ENCODE results near the gene EFCAB8.
"Not testable (repeated sequence)": the region's sequence is repeated elsewhere in the genome, so short reads cannot be mapped to it uniquely, and the experiment has no call there.

The EFCAB8 gene

DNA sequence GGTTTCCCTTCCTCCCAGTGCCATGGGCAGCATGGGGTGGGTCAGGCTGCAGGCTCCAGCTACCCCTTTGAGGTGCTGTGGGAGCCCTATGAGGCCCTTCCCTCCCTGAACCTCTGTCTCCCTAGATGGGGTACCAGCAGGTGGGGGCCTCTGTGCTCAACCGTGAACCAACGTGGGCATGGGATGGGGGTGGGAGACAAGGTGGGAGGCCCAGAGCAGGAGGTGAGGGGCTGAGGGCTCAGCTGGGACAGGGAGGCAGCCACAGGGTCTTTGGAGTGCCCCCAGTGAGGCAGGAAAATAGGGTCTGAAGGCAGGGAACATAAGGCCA is 112.2 kb downstream of the EFCAB8 start:
- DNase-seq (ENCODE audit: insufficient read length, low spot score) (no peak), FAIRE-seq (peak; percentile 13)
- TF ChIP-seq POU2F2 (IDR thresholded peaks at IDR 0.05; ENCODE audit: low read depth, low read length): no peak
- TF ChIP-seq POLR2A (IDR thresholded peaks at IDR 0.05; ENCODE audit: low read depth, low read length): no peak
- TF ChIP-seq PAX5 (IDR thresholded peaks at IDR 0.05; ENCODE audit: insufficient read depth, low read length, severe bottlenecking): no peak
- TF ChIP-seq TAF1 (IDR thresholded peaks at IDR 0.05; ENCODE audit: low read depth, low read length): no peak
- no peak for TF ChIP-seq POLR2AphosphoS5 (IDR thresholded peaks at IDR 0.05; ENCODE audit: low read depth, low read length)
- TF ChIP-seq SPI1 (IDR thresholded peaks at IDR 0.05; ENCODE audit: low read depth, low read length): no peak

- peak; percentile 20 for FAIRE-seq
- TF ChIP-seq POLR2A (IDR thresholded peaks at IDR 0.05; ENCODE audit: low read depth, low read length): no peak
- no peak for TF ChIP-seq TAF1 (IDR thresholded peaks at IDR 0.05; ENCODE audit: low read depth, low read length)
- no peak for TF ChIP-seq POU2F2 (IDR thresholded peaks at IDR 0.05; ENCODE audit: low read depth, low read length)
- no peak for TF ChIP-seq SPI1 (IDR thresholded peaks at IDR 0.05; ENCODE audit: low read depth, low read length)
- TF ChIP-seq PAX5 (IDR thresholded peaks at IDR 0.05; ENCODE audit: insufficient read depth, low read length, severe bottlenecking): no peak
- no peak for TF ChIP-seq POLR2AphosphoS5 (IDR thresholded peaks at IDR 0.05; ENCODE audit: low read depth, low read length)
- no peak for DNase-seq (ENCODE audit: insufficient read length, low spot score)
Measured at GRCh38 chr20:32971703-32972161, 113.0 kb downstream of the EFCAB8 start.

DNA sequence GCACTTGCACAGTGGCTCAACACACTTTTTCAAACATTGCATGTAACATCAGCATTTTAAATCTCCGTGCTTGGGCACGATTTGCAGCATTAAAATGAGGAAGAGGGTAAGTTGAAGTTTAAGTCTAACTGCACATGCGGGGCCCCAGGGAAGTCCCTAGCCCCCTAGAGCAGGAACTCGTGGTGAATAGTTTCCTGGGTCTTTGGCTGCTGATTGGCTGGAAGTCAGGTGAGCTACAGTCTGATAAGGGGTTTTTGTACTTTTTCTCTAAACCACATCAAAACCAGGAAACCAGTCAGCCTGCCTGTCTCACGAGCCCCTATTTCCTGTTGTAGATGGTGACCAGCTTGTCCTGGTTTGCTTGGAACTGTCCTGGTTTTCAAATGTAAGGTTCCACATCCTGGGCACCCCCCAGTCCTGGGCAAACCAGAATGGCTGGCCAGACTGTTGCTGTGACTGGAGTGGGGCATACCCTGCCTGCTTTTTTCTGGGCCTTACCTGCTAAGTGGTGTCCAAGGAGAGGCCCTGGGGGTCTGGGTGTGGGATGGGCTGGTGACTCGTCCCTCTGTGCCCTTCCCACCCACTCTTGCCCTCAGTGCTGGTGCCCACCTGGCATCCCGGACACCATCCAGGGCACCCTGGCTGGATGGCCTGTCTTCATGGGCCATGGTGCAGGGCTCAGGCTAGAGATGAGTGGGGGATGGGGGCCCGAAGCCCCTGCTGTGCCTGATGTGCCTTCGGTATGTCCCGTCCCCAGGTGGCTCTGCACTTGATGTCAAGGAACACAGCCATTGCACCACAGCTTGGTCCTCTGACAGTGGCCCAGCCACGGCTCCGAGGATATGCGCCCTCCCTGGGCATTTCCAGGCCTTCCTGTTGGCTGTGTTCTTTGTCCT is 113.7 kb downstream of the EFCAB8 start:
- TF ChIP-seq PAX5 (IDR thresholded peaks at IDR 0.05; ENCODE audit: insufficient read depth, low read length, severe bottlenecking) (no peak), POLR2AphosphoS5 (IDR thresholded peaks at IDR 0.05; ENCODE audit: low read depth, low read length) (peak; percentile 29; the same call in 1 of the 2 replicates), POU2F2 (IDR thresholded peaks at IDR 0.05; ENCODE audit: low read depth, low read length) (no peak), TAF1 (IDR thresholded peaks at IDR 0.05; ENCODE audit: low read depth, low read length) (no peak), POLR2A (IDR thresholded peaks at IDR 0.05; ENCODE audit: low read depth, low read length) (peak; percentile 45; the same call in 1 of the 2 replicates), SPI1 (IDR thresholded peaks at IDR 0.05; ENCODE audit: low read depth, low read length) (peak; percentile 93)
- FAIRE-seq (peak; percentile 79), DNase-seq (ENCODE audit: insufficient read length, low spot score) (peak; percentile 73)

- TF ChIP-seq POLR2AphosphoS5 (IDR thresholded peaks at IDR 0.05; ENCODE audit: low read depth, low read length) (no peak), TAF1 (IDR thresholded peaks at IDR 0.05; ENCODE audit: low read depth, low read length) (no peak), SPI1 (IDR thresholded peaks at IDR 0.05; ENCODE audit: low read depth, low read length) (no peak), PAX5 (IDR thresholded peaks at IDR 0.05; ENCODE audit: insufficient read depth, low read length, severe bottlenecking) (no peak), POU2F2 (IDR thresholded peaks at IDR 0.05; ENCODE audit: low read depth, low read length) (no peak)
- FAIRE-seq (peak; percentile 28), DNase-seq (ENCODE audit: insufficient read length, low spot score) (no peak)
Measured at GRCh38 chr20:32973077-32973717, 114.5 kb downstream of the EFCAB8 start.

DNA sequence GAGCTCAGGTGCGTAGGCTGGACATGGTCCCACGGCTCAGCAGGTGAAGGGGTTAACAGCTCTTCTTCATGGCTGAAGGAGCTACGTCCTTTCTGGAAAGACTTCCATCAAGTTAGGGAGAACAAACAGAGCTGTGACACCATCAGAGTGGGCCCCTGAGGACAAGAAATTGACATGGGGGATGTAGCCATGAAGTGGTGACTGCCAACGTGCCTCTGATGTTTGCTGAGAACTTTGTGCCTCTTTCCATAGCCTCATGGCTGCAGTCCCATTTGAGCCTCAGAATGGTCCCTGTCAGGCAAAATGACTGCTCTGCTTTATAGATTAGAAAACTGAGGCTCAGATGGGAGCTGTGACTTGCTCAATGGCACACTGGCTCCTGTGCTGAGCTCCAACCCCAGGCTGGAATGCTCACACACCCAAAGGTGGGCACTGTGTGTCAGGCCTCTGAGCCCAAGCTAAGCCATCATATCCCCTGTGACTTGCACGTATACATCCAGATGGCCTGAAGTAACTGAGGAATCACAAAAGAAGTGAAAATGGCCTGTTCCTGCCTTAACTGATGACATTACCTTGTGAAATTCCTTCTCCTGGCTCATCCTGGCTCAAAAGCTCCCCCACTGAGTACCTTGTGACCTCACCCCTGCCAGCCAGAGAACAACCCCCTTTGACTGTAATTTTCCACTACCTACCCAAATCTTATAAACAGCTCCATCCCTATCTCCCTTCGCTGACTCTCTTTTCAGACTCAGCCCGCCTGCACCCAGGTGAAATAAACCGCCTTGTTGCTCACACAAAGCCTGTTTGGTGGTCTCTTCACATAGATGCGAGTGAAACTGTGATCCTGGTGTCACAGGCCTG is 115.7 kb downstream of the EFCAB8 start:
- FAIRE-seq; DNase-seq (ENCODE audit: insufficient read length, low spot score): not testable (repeated sequence)

- not testable (repeated sequence) for FAIRE-seq; DNase-seq (ENCODE audit: insufficient read length, low spot score)
Measured at GRCh38 chr20:32975121-32975520, 116.4 kb downstream of the EFCAB8 start.

- DNase-seq (ENCODE audit: insufficient read length, low spot score) (no peak), FAIRE-seq (no peak)
- no peak for TF ChIP-seq POU2F2 (IDR thresholded peaks at IDR 0.05; ENCODE audit: low read depth, low read length)
- no peak for TF ChIP-seq POLR2AphosphoS5 (IDR thresholded peaks at IDR 0.05; ENCODE audit: low read depth, low read length)
- no peak for TF ChIP-seq TAF1 (IDR thresholded peaks at IDR 0.05; ENCODE audit: low read depth, low read length)
- TF ChIP-seq PAX5 (IDR thresholded peaks at IDR 0.05; ENCODE audit: insufficient read depth, low read length, severe bottlenecking): no peak
- TF ChIP-seq POLR2A (IDR thresholded peaks at IDR 0.05; ENCODE audit: low read depth, low read length): no peak
- no peak for TF ChIP-seq SPI1 (IDR thresholded peaks at IDR 0.05; ENCODE audit: low read depth, low read length)
Measured at GRCh38 chr20:32975698-32976674, 117.3 kb downstream of the EFCAB8 start.

DNA sequence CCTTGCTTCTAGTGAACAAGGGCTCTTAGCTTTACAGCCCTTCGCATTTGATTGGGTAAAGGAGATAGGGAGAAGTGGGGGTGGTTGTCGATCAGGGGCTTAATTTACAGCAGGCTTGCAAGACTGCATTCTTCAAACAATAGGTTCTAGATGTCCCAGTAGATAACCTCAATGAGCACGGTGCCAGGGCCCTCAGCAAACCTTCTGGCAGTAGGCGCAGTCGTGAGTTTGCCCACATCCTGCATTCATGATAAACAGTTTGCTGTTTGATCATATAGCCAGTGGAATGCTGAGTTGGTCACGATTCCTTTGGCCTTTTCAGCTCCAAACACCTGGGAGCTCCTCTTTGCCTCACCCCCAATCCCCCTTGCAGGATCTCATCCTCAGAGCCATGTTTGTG is 118.0 kb downstream of the EFCAB8 start:
- DNase-seq (ENCODE audit: insufficient read length, low spot score) (no peak), FAIRE-seq (no peak)
- TF ChIP-seq POLR2AphosphoS5 (IDR thresholded peaks at IDR 0.05; ENCODE audit: low read depth, low read length) (no peak), POU2F2 (IDR thresholded peaks at IDR 0.05; ENCODE audit: low read depth, low read length) (no peak), SPI1 (IDR thresholded peaks at IDR 0.05; ENCODE audit: low read depth, low read length) (no peak), TAF1 (IDR thresholded peaks at IDR 0.05; ENCODE audit: low read depth, low read length) (no peak), POLR2A (IDR thresholded peaks at IDR 0.05; ENCODE audit: low read depth, low read length) (no peak), PAX5 (IDR thresholded peaks at IDR 0.05; ENCODE audit: insufficient read depth, low read length, severe bottlenecking) (no peak)

All from GM12891 (cell line).